Raji (cell line): ENCODE results near the gene LRRC55.

Experiments used
- POLR2A ChIP-seq: IDR thresholded peaks from 2 replicates; pipeline ENCODE4 v1.6.1; 2011; ENCODE audit warnings: low read depth, low read length, control low read depth; ENCODE audit not compliant: insufficient read depth

Gene LRRC55

GRCh38 chr11:57235761-57236703 lies 54.3 kb downstream of the LRRC55 start:
- no peak for TF ChIP-seq POLR2A

GRCh38 chr11:57237204-57237681 lies 55.5 kb downstream of the LRRC55 start, which contains the start of gene APLNR:
Gene APLNR, minus strand, starts transcription at chr11:57237250. Its CDS starts 246 bp downstream, at chr11:57237004.
- no peak for TF ChIP-seq POLR2A

GRCh38 chr11:57239348-57239747 lies 57.6 kb downstream of the LRRC55 start:
- TF ChIP-seq POLR2A, result no peak

GRCh38 chr11:57240007-57240406 lies 58.3 kb downstream of the LRRC55 start:
- no peak for TF ChIP-seq POLR2A

- TF ChIP-seq POLR2A, result no peak
Measured at GRCh38 chr11:57240757-57241156, 59.0 kb downstream of the LRRC55 start.
